ENCODE results near the gene SULT4A1.

SULT4A1 gene

GRCh38 chr22:43796567-43796966, 65.7 kb downstream of the SULT4A1 start:
- no peak for DNase-seq

GRCh38 chr22:43795320-43795719, 67.0 kb downstream of the SULT4A1 start:
- DNase-seq = no peak

- DNase-seq = no peak
Measured at GRCh38 chr22:43792905-43793304, 69.4 kb downstream of the SULT4A1 start.

- no peak for DNase-seq
Measured at GRCh38 chr22:43789452-43789851, 72.9 kb downstream of the SULT4A1 start.

- no peak for DNase-seq
Measured at GRCh38 chr22:43783777-43784176, 78.5 kb downstream of the SULT4A1 start.

- no peak for DNase-seq
Measured at GRCh38 chr22:43782448-43782847, 79.9 kb downstream of the SULT4A1 start.

GRCh38 chr22:43777286-43777685, 85.0 kb downstream of the SULT4A1 start:
- no peak for DNase-seq

GRCh38 chr22:43776081-43776670, 86.1 kb downstream of the SULT4A1 start:
- DNase-seq = no peak

All from activated CD4-positive, alpha-beta T cell treated with anti-CD3 and anti-CD28 coated beads for 4 hours (primary cell).